ENCODE results near the gene LPAR3. TPM values are rescaled to one million over a fixed set of nuclear protein-coding genes. Genes with fewer than 3 reads are reported as not detected.

Gene LPAR3
- total and polyA plus RNA-seq, 2 of the 4 experiments (the other 2 are of a cell fraction), result 0.09 to 0.18 TPM

- TF ChIP-seq MAFK (IDR thresholded peaks at IDR 0.05; ENCODE audit: low read depth, low read length) (no peak), FOS (IDR thresholded peaks at IDR 0.05; ENCODE audit: low read depth, low read length) (no peak), ELK1 (IDR thresholded peaks at IDR 0.05; ENCODE audit: borderline replicate concordance, low read depth, low read length) (no peak), NFE2L2 (IDR thresholded peaks at IDR 0.05; ENCODE audit: low read depth, low read length) (no peak)
- no TSS peak for BruUV-seq (replicated peaks)
- Histone ChIP-seq H3K9me1 (ENCODE audit: insufficient read depth, low read length) (no peaks in the 10 kb centered on the region; the same call in 1 of the 2 replicates), H3K4ac (ENCODE audit: low read depth, low read length) (no peak overlapping the region), H2BK15ac (ENCODE audit: low read depth, low read length) (no peak overlapping the region), H4K20me1 (ENCODE audit: insufficient read depth, low read length) (no peaks in the 10 kb centered on the region), H4K91ac (ENCODE audit: insufficient read depth, low read depth, low read length) (no peak overlapping the region), H2BK20ac (ENCODE audit: low read depth, low read length) (no peak overlapping the region), H3K36me3 (ENCODE audit: control insufficient read depth, insufficient read depth, low read length) (no peaks in the 10 kb centered on the region), H3K4me1 (ENCODE audit: control insufficient read depth, insufficient read depth, low read length) (peaks cover 2% of the 10 kb centered on the region), H4K8ac (ENCODE audit: low read depth in 2 of 2, low read length in 2 of 2) (no peak overlapping the region), H2AK5ac (ENCODE audit: low read depth, low read length) (no peak overlapping the region), H3K79me1 (ENCODE audit: low read depth in 1 of 2, low read length in 2 of 2) (no peaks in the 10 kb centered on the region), H3K4me3 (ENCODE audit: insufficient read depth, low read depth, low read length) (no peak overlapping the region), H3K18ac (ENCODE audit: low read depth, low read length) (no peak overlapping the region), H3K23ac (ENCODE audit: low read depth, low read length) (no peak overlapping the region), H2BK120ac (ENCODE audit: low read depth, low read length) (no peak overlapping the region), H3K9me3 (ENCODE audit: control insufficient read depth, insufficient read depth, low read length) (peaks cover 2% of the 10 kb centered on the region; the same call in 1 of the 2 replicates), H3K27me3 (ENCODE audit: control insufficient read depth, insufficient read depth, low read length) (peaks cover 1% of the 10 kb centered on the region; the same call in 1 of the 2 replicates), H2AK9ac (replicated peaks; ENCODE audit: low read depth, low read length, poor library complexity) (no peak overlapping the region), H3K4me2 (ENCODE audit: low read depth, low read length) (no peak overlapping the region), H2AFZ (replicated peaks; ENCODE audit: low read length, poor library complexity) (no peak overlapping the region), H3K56ac (ENCODE audit: extremely low read depth, insufficient read depth, low read length) (no peak overlapping the region), H4K5ac (ENCODE audit: low read depth, low read length) (no peak overlapping the region), H3K14ac (replicated peaks; ENCODE audit: low read depth, low read length) (no peak overlapping the region), H3K9ac (ENCODE audit: low read depth, low read length) (no peak overlapping the region), H3K27ac (ENCODE audit: insufficient read depth, low read length) (no peak overlapping the region), H2BK5ac (ENCODE audit: low read depth, low read length, poor library complexity, severe bottlenecking) (no peak overlapping the region)
- POLR2A ChIA-PET (ENCODE audit: unreplicated experiment), result interaction anchor here (0.6 kb wide), 1 partner anchor 39 kb away, joined by 3 read pairs; no protein-coding TSS in a partner anchor
- dilution Hi-C loops (cut with HindIII; ENCODE audit: low sequenced_read_pairs, unreplicated experiment), result no loop called here
- in situ Hi-C loops (cut with MboI; ENCODE audit: low sequenced_read_pairs), result no loop called here
- WGBS, 2 experiments (ENCODE audit: extremely low coverage in 2 of 2, insufficient read length in 1 of 2), result no CpG with 5 or more reads among the region's 2 CpGs
- DNase-seq (no peak), ATAC-seq (ENCODE audit: low read depth) (no peak)
- intact Hi-C loops (cut with micrococcal nuclease), result no loop called here
- CTCF ChIA-PET, result interaction anchor here (0.6 kb wide), 1 partner anchor 1223 kb away, joined by 3 read pairs; no protein-coding TSS in a partner anchor
These were observed 19.6 kb downstream of the LPAR3 start for GRCh38 chr1:84873366-84873765.

Measured in IMR-90 (cell line).